Measurements from ENCODE around the gene RTN4RL2. TPM values are rescaled to one million over a fixed set of nuclear protein-coding genes. Genes with fewer than 3 reads are reported as not detected.

RTN4RL2 gene
- total RNA-seq, 1 experiment from 2014 or later = 0.90 TPM

DNA sequence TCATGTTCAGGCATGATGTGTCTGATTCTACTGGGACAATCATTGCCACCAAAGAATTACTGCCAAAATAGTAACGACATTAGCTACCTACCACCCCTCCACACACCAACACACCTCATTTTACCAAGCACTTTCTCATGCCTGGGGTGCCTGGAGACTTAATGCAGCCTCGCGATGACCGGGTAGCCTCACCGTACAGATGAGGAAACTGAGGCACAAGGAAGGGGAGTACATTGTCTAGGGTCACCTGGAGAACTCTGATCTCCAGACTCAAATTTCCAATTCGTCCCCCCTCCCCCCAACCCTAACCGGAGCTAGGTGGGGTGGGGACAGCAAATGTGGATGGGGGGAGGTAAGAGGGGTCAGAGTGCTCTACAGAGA is 2.7 kb upstream of the RTN4RL2 start:
- ATAC-seq (peak; percentile 17; the same call in 1 of the 2 replicates), DNase-seq (ENCODE audit: low read depth, low spot score) (no peak)
- no peaks in the 10 kb centered on the region for H3K36me3 ChIP-seq (ENCODE audit: control insufficient read depth, insufficient read depth, low read length)
- H3K4me3 ChIP-seq (ENCODE audit: low read depth in 2 of 2, low read length in 2 of 2) = peak overlapping the region in 1 of 2 experiments; percentile 32; a peak in 1 of 4 replicates
- TF ChIP-seq POLR2AphosphoS5 (IDR thresholded peaks at IDR 0.05; ENCODE audit: low read depth, low read length) = no peak
- TF ChIP-seq TCF7L2 (IDR thresholded peaks at IDR 0.05; ENCODE audit: low read depth, low read length) = no peak
- TF ChIP-seq, protein P1, sequence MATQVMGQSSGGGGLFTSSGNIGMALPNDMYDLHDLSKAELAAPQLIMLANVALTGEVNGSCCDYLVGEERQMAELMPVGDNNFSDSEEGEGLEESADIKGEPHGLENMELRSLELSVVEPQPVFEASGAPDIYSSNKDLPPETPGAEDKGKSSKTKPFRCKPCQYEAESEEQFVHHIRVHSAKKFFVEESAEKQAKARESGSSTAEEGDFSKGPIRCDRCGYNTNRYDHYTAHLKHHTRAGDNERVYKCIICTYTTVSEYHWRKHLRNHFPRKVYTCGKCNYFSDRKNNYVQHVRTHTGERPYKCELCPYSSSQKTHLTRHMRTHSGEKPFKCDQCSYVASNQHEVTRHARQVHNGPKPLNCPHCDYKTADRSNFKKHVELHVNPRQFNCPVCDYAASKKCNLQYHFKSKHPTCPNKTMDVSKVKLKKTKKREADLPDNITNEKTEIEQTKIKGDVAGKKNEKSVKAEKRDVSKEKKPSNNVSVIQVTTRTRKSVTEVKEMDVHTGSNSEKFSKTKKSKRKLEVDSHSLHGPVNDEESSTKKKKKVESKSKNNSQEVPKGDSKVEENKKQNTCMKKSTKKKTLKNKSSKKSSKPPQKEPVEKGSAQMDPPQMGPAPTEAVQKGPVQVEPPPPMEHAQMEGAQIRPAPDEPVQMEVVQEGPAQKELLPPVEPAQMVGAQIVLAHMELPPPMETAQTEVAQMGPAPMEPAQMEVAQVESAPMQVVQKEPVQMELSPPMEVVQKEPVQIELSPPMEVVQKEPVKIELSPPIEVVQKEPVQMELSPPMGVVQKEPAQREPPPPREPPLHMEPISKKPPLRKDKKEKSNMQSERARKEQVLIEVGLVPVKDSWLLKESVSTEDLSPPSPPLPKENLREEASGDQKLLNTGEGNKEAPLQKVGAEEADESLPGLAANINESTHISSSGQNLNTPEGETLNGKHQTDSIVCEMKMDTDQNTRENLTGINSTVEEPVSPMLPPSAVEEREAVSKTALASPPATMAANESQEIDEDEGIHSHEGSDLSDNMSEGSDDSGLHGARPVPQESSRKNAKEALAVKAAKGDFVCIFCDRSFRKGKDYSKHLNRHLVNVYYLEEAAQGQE (IDR thresholded peaks at IDR 0.05; ENCODE audit: insufficient read depth in 1 of 2, low read depth in 2 of 2, low read length in 1 of 2) = no peak
- TF ChIP-seq, protein P2, sequence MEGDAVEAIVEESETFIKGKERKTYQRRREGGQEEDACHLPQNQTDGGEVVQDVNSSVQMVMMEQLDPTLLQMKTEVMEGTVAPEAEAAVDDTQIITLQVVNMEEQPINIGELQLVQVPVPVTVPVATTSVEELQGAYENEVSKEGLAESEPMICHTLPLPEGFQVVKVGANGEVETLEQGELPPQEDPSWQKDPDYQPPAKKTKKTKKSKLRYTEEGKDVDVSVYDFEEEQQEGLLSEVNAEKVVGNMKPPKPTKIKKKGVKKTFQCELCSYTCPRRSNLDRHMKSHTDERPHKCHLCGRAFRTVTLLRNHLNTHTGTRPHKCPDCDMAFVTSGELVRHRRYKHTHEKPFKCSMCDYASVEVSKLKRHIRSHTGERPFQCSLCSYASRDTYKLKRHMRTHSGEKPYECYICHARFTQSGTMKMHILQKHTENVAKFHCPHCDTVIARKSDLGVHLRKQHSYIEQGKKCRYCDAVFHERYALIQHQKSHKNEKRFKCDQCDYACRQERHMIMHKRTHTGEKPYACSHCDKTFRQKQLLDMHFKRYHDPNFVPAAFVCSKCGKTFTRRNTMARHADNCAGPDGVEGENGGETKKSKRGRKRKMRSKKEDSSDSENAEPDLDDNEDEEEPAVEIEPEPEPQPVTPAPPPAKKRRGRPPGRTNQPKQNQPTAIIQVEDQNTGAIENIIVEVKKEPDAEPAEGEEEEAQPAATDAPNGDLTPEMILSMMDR (IDR thresholded peaks at IDR 0.05) = no peak; the same call in none of the 2 replicates
- TF ChIP-seq SIN3A (IDR thresholded peaks at IDR 0.05; ENCODE audit: borderline replicate concordance, insufficient read depth, low read depth, low read length) = no peak
- intact Hi-C loops (cut with micrococcal nuclease; ENCODE audit: unreplicated experiment) = loop anchor here (1.0 to 10.0 kb wide), 5 partner anchors 69 to 1055 kb away; partner anchors contain the start of gene YPEL4
- CTCF ChIA-PET = interaction anchor here (0.5 to 1.7 kb wide), 11 partner anchors 13 to 1109 kb away, joined by 3 to 9 read pairs (median 4); no protein-coding TSS in a partner anchor
- H3K9me3 ChIP-seq (ENCODE audit: control insufficient read depth, insufficient read depth, low read depth, low read length) = no peaks in the 10 kb centered on the region
- no peak overlapping the region for H3K27ac ChIP-seq (ENCODE audit: low read length)
- BruUV-seq (replicated peaks) = no TSS peak
- peaks cover 6% of the 10 kb centered on the region; the same call in 1 of the 2 replicates for H3K27me3 ChIP-seq (ENCODE audit: control insufficient read depth, insufficient read depth, low read length)
- H3K4me1 ChIP-seq (ENCODE audit: control insufficient read depth, insufficient read depth, low read length) = peaks cover 4% of the 10 kb centered on the region; the same call in 1 of the 2 replicates
- POLR2A ChIA-PET = no interaction called here
- in situ Hi-C loops (cut with HindIII; ENCODE audit: low pct_unique_long_range_greater_than_20kb, low sequenced_read_pairs) = no loop called here

DNA sequence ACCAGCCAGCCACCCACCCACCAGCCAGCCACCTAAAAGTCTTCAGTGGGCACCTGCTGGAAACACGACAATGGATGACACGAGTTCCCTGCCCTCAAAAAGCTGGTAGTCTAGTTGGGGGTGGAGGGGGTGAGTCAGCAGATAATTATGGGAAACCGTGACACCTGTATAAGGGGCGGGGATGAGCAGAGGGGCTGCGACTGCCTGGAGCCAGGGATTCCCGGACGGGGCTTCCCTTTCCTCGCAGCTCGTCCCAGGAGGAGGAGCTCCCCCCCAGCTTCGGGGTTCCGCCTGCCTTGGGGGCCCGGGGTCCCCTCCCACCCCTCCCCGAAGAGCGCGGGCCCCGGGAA is 2.3 kb upstream of the RTN4RL2 start:
- TF ChIP-seq TCF7L2 (IDR thresholded peaks at IDR 0.05; ENCODE audit: low read depth, low read length) (no peak), SIN3A (IDR thresholded peaks at IDR 0.05; ENCODE audit: borderline replicate concordance, insufficient read depth, low read depth, low read length) (no peak), POLR2AphosphoS5 (IDR thresholded peaks at IDR 0.05; ENCODE audit: low read depth, low read length) (no peak)
- TF ChIP-seq, protein P1 (IDR thresholded peaks at IDR 0.05; ENCODE audit: insufficient read depth in 1 of 2, low read depth in 2 of 2, low read length in 1 of 2) = no peak
- TF ChIP-seq, protein P2 (IDR thresholded peaks at IDR 0.05) = no peak
- intact Hi-C loops (cut with micrococcal nuclease; ENCODE audit: unreplicated experiment) = loop anchor here (2.0 to 10.0 kb wide), 4 partner anchors 69 to 1054 kb away; partner anchors contain the start of gene YPEL4
- POLR2A ChIA-PET = no interaction called here

More for the DNA sequence above, 2.3 kb upstream of the RTN4RL2 start:
- Histone ChIP-seq H3K36me3 (ENCODE audit: control insufficient read depth, insufficient read depth, low read length) (no peaks in the 10 kb centered on the region), H3K4me3 (ENCODE audit: low read depth in 2 of 2, low read length in 2 of 2) (no peak overlapping the region; a peak in 1 of 4 replicates), H3K27me3 (ENCODE audit: control insufficient read depth, insufficient read depth, low read length) (peaks cover 6% of the 10 kb centered on the region; the same call in 1 of the 2 replicates), H3K4me1 (ENCODE audit: control insufficient read depth, insufficient read depth, low read length) (peaks cover 4% of the 10 kb centered on the region; the same call in 1 of the 2 replicates), H3K9me3 (ENCODE audit: control insufficient read depth, insufficient read depth, low read depth, low read length) (no peaks in the 10 kb centered on the region), H3K27ac (ENCODE audit: low read length) (no peak overlapping the region)
- DNase-seq (ENCODE audit: low read depth, low spot score) = no peak
- BruUV-seq (replicated peaks) = no TSS peak
- CTCF ChIA-PET = interaction anchor here (0.5 to 1.7 kb wide), 10 partner anchors 14 to 1109 kb away, joined by 3 to 9 read pairs (median 4); no protein-coding TSS in a partner anchor
- no peak for ATAC-seq
- in situ Hi-C loops (cut with HindIII; ENCODE audit: low pct_unique_long_range_greater_than_20kb, low sequenced_read_pairs) = no loop called here
